SK-N-SH (cell line): ENCODE data around the gene NME3. TPM values are rescaled to one million over a fixed set of nuclear protein-coding genes. Genes with fewer than 3 reads are reported as not detected.

Experiments used
- CTCF ChIA-PET: fragments of 300-600, 350-600 bp; formaldehyde crosslinking; extraction: SDS; loops from one replicate; lab custom pipeline; 2021; lab: Yijun Ruan, JAX
- POLR2A ChIA-PET: fragments of 350-600 bp; sonication (Branson Sonifier 250); formaldehyde crosslinking; extraction: SDS; loops from one replicate; lab custom pipeline; 2020; ENCODE audit warnings: antibody characterized with exemption, inconsistent platforms; lab: Yijun Ruan, JAX
- DNase-seq: peaks from one replicate; pipeline ENCODE4 v3.0.0; 2012
- H2AFZ ChIP-seq: fragments of 200-600 bp; sonication (generic); 2 replicates; pipeline ENCODE4 v1.8.1; 2016; ENCODE audit warnings: antibody characterized with exemption, mild to moderate bottlenecking, low read depth
- H3F3A ChIP-seq: fragments of 200-600 bp; sonication (generic); replicated peaks from 2 replicates; pipeline ENCODE3; 2016; ENCODE audit warnings: antibody characterized with exemption, mild to moderate bottlenecking; ENCODE audit not compliant: insufficient read depth
- H3K27ac ChIP-seq, 2 experiments: fragments of 200-500 bp in 1 of 2; fragments of 200-600 bp in 1 of 2; sonication (Bioruptor generic) in 1 of 2; sonication (generic), shearing (Covaris generic) in 1 of 2; 2 replicates each; pipeline versions ENCODE4 v1.5.1 to v1.6.1; 2014 to 2016; ENCODE audit warnings: low read depth in 2 of 2, inconsistent platforms in 1 of 2, low read length in 1 of 2, mild to moderate bottlenecking in 1 of 2, mixed read lengths in 1 of 2
- H3K27me3 ChIP-seq: fragments of 200-600 bp; sonication (generic), shearing (Covaris generic); 2 replicates; pipeline ENCODE4 v1.6.1; 2016; ENCODE audit warnings: mixed run types; ENCODE audit not compliant: insufficient read depth
- H3K36me3 ChIP-seq, 2 experiments: fragments of 200-500 bp in 1 of 2; fragments of 200-600 bp in 1 of 2; sonication (Bioruptor generic) in 1 of 2; sonication (generic) in 1 of 2; replicated peaks in 1 of 2; 2 replicates each; pipeline versions ENCODE3 to v1.5.1; 2014 to 2016; ENCODE audit warnings: low read length in 1 of 2, mild to moderate bottlenecking in 1 of 2; ENCODE audit not compliant: insufficient read depth in 2 of 2, control insufficient read depth in 1 of 2
- H3K4me1 ChIP-seq, 2 experiments: fragments of 200-500 bp in 1 of 2; fragments of 200-600 bp in 1 of 2; sonication (Bioruptor generic) in 1 of 2; sonication (generic), shearing (Covaris generic) in 1 of 2; 2 replicates each; pipeline versions ENCODE4 v1.5.1 to v1.6.1; 2014 to 2016; ENCODE audit warnings: low read depth in 1 of 2, low read length in 1 of 2, mixed run types in 1 of 2; ENCODE audit not compliant: insufficient read depth in 2 of 2, control insufficient read depth in 1 of 2
- H3K4me2 ChIP-seq: fragments of 200-600 bp; sonication (generic), shearing (Covaris generic); 2 replicates; pipeline ENCODE4 v1.6.1; 2017; ENCODE audit warnings: mixed run types
- H3K4me3 ChIP-seq, 2 experiments: fragments of 200-500 bp in 1 of 2; fragments of 200-600 bp in 1 of 2; sonication (Bioruptor generic) in 1 of 2; sonication (generic), shearing (Covaris generic) in 1 of 2; 2 replicates each; pipeline versions ENCODE4 v1.5.1 to v1.8.1; 2014 to 2016; ENCODE audit warnings: low read depth in 2 of 2, inconsistent platforms in 1 of 2, low read length in 1 of 2, mild to moderate bottlenecking in 1 of 2, mixed read lengths in 1 of 2, moderate library complexity in 1 of 2
- H3K79me2 ChIP-seq: fragments of 200-600 bp; sonication (generic); 2 replicates; pipeline ENCODE4 v1.8.1; 2017; ENCODE audit warnings: mild to moderate bottlenecking; ENCODE audit not compliant: insufficient read depth
- H3K9ac ChIP-seq: fragments of 200-600 bp; sonication (generic); 2 replicates; pipeline ENCODE4 v1.6.1; 2017; ENCODE audit warnings: mixed run types
- H3K9me2 ChIP-seq: fragments of 200-600 bp; sonication (generic); 2 replicates; pipeline ENCODE4 v1.6.1; 2017; ENCODE audit warnings: mixed run types
- H3K9me3 ChIP-seq: fragments of 200-600 bp; sonication (generic); 2 replicates; pipeline ENCODE4 v1.6.1; 2017; ENCODE audit warnings: mixed run types, mild to moderate bottlenecking, moderate library complexity
- H4K20me1 ChIP-seq: fragments of 200-600 bp; sonication (generic); 2 replicates; pipeline ENCODE4 v1.6.1; 2017; ENCODE audit warnings: mild to moderate bottlenecking, mixed run types; ENCODE audit not compliant: insufficient read depth
- CHD2 ChIP-seq: fragments of 150-350 bp; IDR thresholded peaks from 2 replicates; pipeline ENCODE4 v1.6.1; 2018; ENCODE audit warnings: low read length; ENCODE audit not compliant: partially characterized antibody
- CTCF ChIP-seq: fragments of 200-600 bp; sonication (generic); IDR thresholded peaks from 2 replicates; pipeline ENCODE4 v1.6.1; 2017; ENCODE audit warnings: antibody characterized with exemption, mild to moderate bottlenecking, moderate library complexity
- ELF1 ChIP-seq: IDR thresholded peaks from 2 replicates; pipeline ENCODE4 v1.4.0; 2012
- EP300 ChIP-seq, 2 experiments: IDR thresholded peaks; 2 replicates each; pipeline versions ENCODE4 v1.4.0 to v1.6.1; 2012; ENCODE audit warnings: borderline replicate concordance in 1 of 2, low read depth in 1 of 2, low read length in 1 of 2
- FOXM1 ChIP-seq: IDR thresholded peaks from 2 replicates; pipeline ENCODE4 v1.4.0; 2012; ENCODE audit warnings: low read depth, mild to moderate bottlenecking
- GABPA ChIP-seq: IDR thresholded peaks from 2 replicates; pipeline ENCODE4 v1.4.0; 2012; ENCODE audit warnings: low read depth, mild to moderate bottlenecking
- NFIC ChIP-seq: IDR thresholded peaks from 2 replicates; pipeline ENCODE4 v1.4.0; 2012; ENCODE audit warnings: borderline replicate concordance
- NRF1 ChIP-seq: IDR thresholded peaks from 2 replicates; pipeline ENCODE4 v1.6.1; 2012; ENCODE audit warnings: low read depth, mild to moderate bottlenecking, low read length
- POLR2AphosphoS5 ChIP-seq: IDR thresholded peaks from 2 replicates; pipeline ENCODE4 v1.6.1; 2012; ENCODE audit warnings: low read depth, low read length
- REST ChIP-seq: IDR thresholded peaks from 2 replicates; pipeline ENCODE4 v1.6.1; 2012; ENCODE audit warnings: mild to moderate bottlenecking, low read depth, low read length, moderate library complexity
- RXRA ChIP-seq: IDR thresholded peaks from 2 replicates; pipeline ENCODE4 v1.4.0; 2012; ENCODE audit warnings: low read depth, mild to moderate bottlenecking, borderline replicate concordance
- SMC3 ChIP-seq: IDR thresholded peaks from 2 replicates; pipeline ENCODE4 v1.6.1; 2012; ENCODE audit warnings: low read depth, low read length, improper control_type of control experiment
- TEAD4 ChIP-seq: IDR thresholded peaks from 2 replicates; pipeline ENCODE4 v1.4.0; 2012; ENCODE audit warnings: mild to moderate bottlenecking, borderline replicate concordance; ENCODE audit not compliant: insufficient read depth
- USF2 ChIP-seq: fragments of 150-350 bp; IDR thresholded peaks from 2 replicates; pipeline ENCODE4 v1.6.1; 2017; ENCODE audit warnings: antibody characterized with exemption, low read length, low read depth, borderline replicate concordance
- ZBTB33 ChIP-seq: IDR thresholded peaks from 2 replicates; pipeline ENCODE4 v1.4.0; 2012; ENCODE audit warnings: low read depth, borderline replicate concordance
- WGBS: methylation state at CpG from one replicate; pipeline ENCODE4 v1.1.6; 2017; ENCODE audit warnings: low lambda C conversion rate; 5-methylcytosine and 5-hydroxymethylcytosine counted together
- polyA plus RNA-seq, 3 experiments: library from polyadenylated mRNA; depleted of rRNA; stranded (reverse); fragments of >200 nt; gene quantifications; 2 replicates each; pipeline ENCODE4 v1.2.3, GENCODE V29; 2012
- TF ChIP-seq, protein P1 (sequence below): fragments of 150-350 bp; IDR thresholded peaks from 2 replicates; pipeline ENCODE4 v1.6.1; 2016; ENCODE audit warnings: mild to moderate bottlenecking, low read depth, low read length
- TF ChIP-seq, protein P2 (sequence below): IDR thresholded peaks from 2 replicates; pipeline ENCODE4; 2012

The NME3 gene
- polyA plus RNA-seq, 1 of the 3 experiments (the other 2 are of a cell fraction): 77.2 TPM

- Histone ChIP-seq H3K4me3 (no peak overlapping the region), H3K4me1 (no peaks in the 10 kb centered on the region), H2AFZ (no peak overlapping the region), H3K27me3 (no peaks in the 10 kb centered on the region), H3K9ac (no peak overlapping the region), H3K79me2 (peaks cover 4% of the 10 kb centered on the region; the same call in 1 of the 2 replicates), H3K9me3 (no peaks in the 10 kb centered on the region), H3K36me3 (peaks cover 6 to 11% of the 10 kb centered on the region in 2 experiments), H3K27ac (no peak overlapping the region), H3K9me2 (no peaks in the 10 kb centered on the region), H3F3A (peaks cover 7% of the 10 kb centered on the region), H4K20me1 (no peaks in the 10 kb centered on the region), H3K4me2 (no peak overlapping the region)
- TF ChIP-seq TEAD4 (no peak), SMC3 (no peak)
- 92% methylated on average over 6 of the region's 16 CpGs for WGBS
- ChIA-PET POLR2A (no interaction called here), CTCF (interaction anchor here (1.0 to 1.6 kb wide), 2 partner anchors 119 to 133 kb away, joined by 3 to 4 read pairs; partner anchors contain the start of gene MSRB1)
- DNase-seq: no peak
Observed at GRCh38 chr16:1810536-1810935, 39.2 kb upstream of the NME3 start.

DNA sequence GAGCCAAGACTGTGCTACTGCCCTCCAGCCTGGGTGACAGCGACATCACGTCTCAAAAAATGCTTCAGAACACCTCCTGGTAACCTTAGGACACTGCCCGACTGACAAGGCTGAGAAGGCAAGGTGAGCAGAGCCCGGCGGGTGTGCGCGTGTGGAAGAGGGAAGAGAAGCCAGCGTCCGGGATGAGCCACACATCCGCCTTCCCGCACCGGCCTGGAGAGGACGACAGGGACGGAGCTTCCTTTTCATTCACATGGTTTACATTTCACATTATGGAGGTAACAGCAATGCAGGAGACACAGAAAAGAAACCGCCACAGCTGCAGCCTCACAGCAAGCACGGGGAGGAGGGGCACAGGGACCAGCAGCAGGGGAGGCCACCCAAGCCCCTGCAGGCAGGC is 38.8 kb upstream of the NME3 start:
- 92% methylated on average over 16 of the region's 16 CpGs for WGBS
- Histone ChIP-seq H3K4me3 (no peak overlapping the region), H4K20me1 (no peaks in the 10 kb centered on the region), H3K27me3 (no peaks in the 10 kb centered on the region), H2AFZ (no peak overlapping the region), H3K4me2 (no peak overlapping the region), H3K4me1 (no peaks in the 10 kb centered on the region), H3K36me3 (peaks cover 7 to 11% of the 10 kb centered on the region in 2 experiments), H3K9ac (no peak overlapping the region), H3K9me2 (no peaks in the 10 kb centered on the region), H3K27ac (no peak overlapping the region), H3F3A (peaks cover 7% of the 10 kb centered on the region), H3K9me3 (no peaks in the 10 kb centered on the region), H3K79me2 (peaks cover 4% of the 10 kb centered on the region; the same call in 1 of the 2 replicates)
- POLR2A ChIA-PET: no interaction called here
- no peak for DNase-seq
- CTCF ChIA-PET: no interaction called here
- TF ChIP-seq ELF1 (no peak), USF2 (no peak), CTCF (no peak), TEAD4 (no peak), GABPA (no peak), EP300 (IDR thresholded peaks at IDR 0.05; ENCODE audit: borderline replicate concordance in 1 of 2, low read depth in 1 of 2, low read length in 1 of 2) (no peak), ZBTB33 (no peak), CHD2 (no peak), POLR2AphosphoS5 (no peak), NRF1 (no peak), NFIC (no peak), FOXM1 (no peak), REST (no peak), RXRA (no peak)
- TF ChIP-seq, protein P1, sequence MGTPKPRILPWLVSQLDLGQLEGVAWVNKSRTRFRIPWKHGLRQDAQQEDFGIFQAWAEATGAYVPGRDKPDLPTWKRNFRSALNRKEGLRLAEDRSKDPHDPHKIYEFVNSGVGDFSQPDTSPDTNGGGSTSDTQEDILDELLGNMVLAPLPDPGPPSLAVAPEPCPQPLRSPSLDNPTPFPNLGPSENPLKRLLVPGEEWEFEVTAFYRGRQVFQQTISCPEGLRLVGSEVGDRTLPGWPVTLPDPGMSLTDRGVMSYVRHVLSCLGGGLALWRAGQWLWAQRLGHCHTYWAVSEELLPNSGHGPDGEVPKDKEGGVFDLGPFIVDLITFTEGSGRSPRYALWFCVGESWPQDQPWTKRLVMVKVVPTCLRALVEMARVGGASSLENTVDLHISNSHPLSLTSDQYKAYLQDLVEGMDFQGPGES: no peak
- TF ChIP-seq, protein P2, sequence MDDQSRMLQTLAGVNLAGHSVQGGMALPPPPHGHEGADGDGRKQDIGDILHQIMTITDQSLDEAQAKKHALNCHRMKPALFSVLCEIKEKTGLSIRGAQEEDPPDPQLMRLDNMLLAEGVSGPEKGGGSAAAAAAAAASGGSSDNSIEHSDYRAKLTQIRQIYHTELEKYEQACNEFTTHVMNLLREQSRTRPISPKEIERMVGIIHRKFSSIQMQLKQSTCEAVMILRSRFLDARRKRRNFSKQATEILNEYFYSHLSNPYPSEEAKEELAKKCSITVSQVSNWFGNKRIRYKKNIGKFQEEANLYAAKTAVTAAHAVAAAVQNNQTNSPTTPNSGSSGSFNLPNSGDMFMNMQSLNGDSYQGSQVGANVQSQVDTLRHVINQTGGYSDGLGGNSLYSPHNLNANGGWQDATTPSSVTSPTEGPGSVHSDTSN: no peak
